GM19035 (cell line): ENCODE results near the gene CFAP43.

Source experiments
- ATAC-seq: cut with Tn5 transposase; IDR thresholded peaks from one replicate; pipeline ENCODE4 v1.9.1; 2021; ENCODE audit not compliant: unreplicated experiment

CFAP43 gene

GRCh38 chr10:104101902-104102301 lies 130.3 kb downstream of the CFAP43 start:
- no peak for ATAC-seq

- no peak for ATAC-seq
Observed at GRCh38 chr10:104100795-104101194, 131.4 kb downstream of the CFAP43 start.

GRCh38 chr10:104099941-104100340 lies 132.2 kb downstream of the CFAP43 start:
- no peak for ATAC-seq

GRCh38 chr10:104099269-104099668 lies 132.9 kb downstream of the CFAP43 start:
- no peak for ATAC-seq

- no peak for ATAC-seq
Observed at GRCh38 chr10:104098358-104098925, 133.7 kb downstream of the CFAP43 start.

- ATAC-seq = no peak
Observed at GRCh38 chr10:104096692-104097091, 135.5 kb downstream of the CFAP43 start.

- no peak for ATAC-seq
Observed at GRCh38 chr10:104092749-104093148, 139.4 kb downstream of the CFAP43 start.

GRCh38 chr10:104090611-104091010 lies 141.6 kb downstream of the CFAP43 start:
- no peak for ATAC-seq

- no peak for ATAC-seq
Observed at GRCh38 chr10:104089621-104090020, 142.5 kb downstream of the CFAP43 start.

GRCh38 chr10:104088239-104088638 lies 143.9 kb downstream of the CFAP43 start:
- ATAC-seq = no peak

GRCh38 chr10:104085801-104086400 lies 146.3 kb downstream of the CFAP43 start, which contains the start of gene COL17A1:
Gene COL17A1, minus strand, starts transcription at chr10:104085880. Its CDS starts 5,207 bp downstream, at chr10:104080673.
- ATAC-seq = no peak

GRCh38 chr10:104084482-104085142 lies 147.6 kb downstream of the CFAP43 start:
- no peak for ATAC-seq

GRCh38 chr10:104081998-104082397 lies 150.2 kb downstream of the CFAP43 start:
- ATAC-seq = no peak

GRCh38 chr10:104080762-104081161 lies 151.4 kb downstream of the CFAP43 start:
- ATAC-seq = no peak
